Smooth muscle cell (in vitro differentiated cells): ENCODE measurements around the gene MVD. TPM values are rescaled to one million over a fixed set of nuclear protein-coding genes. Genes with fewer than 3 reads are reported as not detected.

Experiments
- DNase-seq: peaks from one replicate; lab custom pipeline; 2025; ENCODE audit not compliant: unreplicated experiment; lab: John Stamatoyannopoulos, UW
- H2AFZ ChIP-seq: fragments of 200-600 bp; sonication (generic); 2 replicates; pipeline ENCODE4 v1.6.0; 2016; ENCODE audit warnings: antibody characterized with exemption, low read depth, mild to moderate bottlenecking
- H3F3A ChIP-seq: fragments of 200-600 bp; sonication (generic); 2 replicates; pipeline ENCODE4 v1.6.0; 2017; ENCODE audit warnings: antibody characterized with exemption, low read depth
- H3K27ac ChIP-seq: fragments of 200-600 bp; sonication (generic); 2 replicates; pipeline ENCODE4 v1.5.1; 2016; ENCODE audit warnings: low read depth, mild to moderate bottlenecking
- H3K27me3 ChIP-seq: fragments of 200-600 bp; sonication (generic); 2 replicates; pipeline ENCODE4 v1.6.1; 2016; ENCODE audit warnings: low read depth, mild to moderate bottlenecking
- H3K36me3 ChIP-seq: fragments of 200-600 bp; sonication (generic); 2 replicates; pipeline ENCODE4 v1.5.1; 2016; ENCODE audit warnings: low read depth
- H3K4me1 ChIP-seq: fragments of 200-600 bp; sonication (generic); 2 replicates; pipeline ENCODE4 v1.5.1; 2016; ENCODE audit warnings: low read depth
- H3K4me2 ChIP-seq: fragments of 200-600 bp; sonication (generic); 2 replicates; pipeline ENCODE4 v1.6.0; 2016; ENCODE audit warnings: mild to moderate bottlenecking
- H3K4me3 ChIP-seq: fragments of 200-600 bp; sonication (generic); 2 replicates; pipeline ENCODE4 v1.5.1; 2016; ENCODE audit warnings: mild to moderate bottlenecking
- H3K79me2 ChIP-seq: fragments of 200-600 bp; sonication (generic); 2 replicates; pipeline ENCODE4 v1.6.0; 2016; ENCODE audit warnings: low read depth, mild to moderate bottlenecking
- H3K9ac ChIP-seq: fragments of 200-600 bp; sonication (generic); 2 replicates; pipeline ENCODE4 v1.6.0; 2016; ENCODE audit warnings: low read depth
- H3K9me3 ChIP-seq: fragments of 200-600 bp; sonication (generic); replicated peaks from 2 replicates; pipeline ENCODE4 v1.5.1; 2016; ENCODE audit warnings: low read depth
- H4K20me1 ChIP-seq: fragments of 200-600 bp; sonication (generic); 2 replicates; pipeline ENCODE4 v1.6.0; 2016; ENCODE audit warnings: low read depth
- WGBS: methylation state at CpG from one replicate; pipeline ENCODE4 v1.1.7; 2016; ENCODE audit warnings: low lambda C conversion rate; 5-methylcytosine and 5-hydroxymethylcytosine counted together
- polyA plus RNA-seq: library from polyadenylated mRNA; unstranded; fragments of >200 nt; fragmentation: Nextera tagmentation; extraction: Ambion mirVana; gene quantifications from 2 replicates; pipeline ENCODE4 v1.2.1, GENCODE V29; 2016
- total RNA-seq: library from RNA; depleted of rRNA; stranded (reverse); fragments of >200 nt; gene quantifications from 2 replicates; pipeline ENCODE4 v1.2.3, GENCODE V29; 2014
- TF ChIP-seq, protein P1 (sequence below): fragments of 200-600 bp; sonication (generic); IDR thresholded peaks from 2 replicates; pipeline ENCODE4 v1.5.1; 2017; ENCODE audit warnings: borderline replicate concordance, mild to moderate bottlenecking, antibody characterized with exemption; ENCODE audit not compliant: insufficient read depth, poor library complexity, severe bottlenecking

MVD gene
- total and polyA plus RNA-seq, 2 experiments from 2014 or later: 46.1 to 113 TPM

GRCh38 chr16:88606148-88606757 lies 56.6 kb downstream of the MVD start:
- Histone ChIP-seq H3K4me2 (no peak overlapping the region), H2AFZ (no peak overlapping the region), H3F3A (no peaks in the 10 kb centered on the region), H3K9ac (no peak overlapping the region), H4K20me1 (peaks cover 87% of the 10 kb centered on the region), H3K9me3 (no peaks in the 10 kb centered on the region), H3K4me3 (no peak overlapping the region), H3K27me3 (no peaks in the 10 kb centered on the region), H3K79me2 (no peaks in the 10 kb centered on the region), H3K36me3 (no peaks in the 10 kb centered on the region), H3K27ac (no peak overlapping the region), H3K4me1 (no peaks in the 10 kb centered on the region)
- TF ChIP-seq, protein P1, sequence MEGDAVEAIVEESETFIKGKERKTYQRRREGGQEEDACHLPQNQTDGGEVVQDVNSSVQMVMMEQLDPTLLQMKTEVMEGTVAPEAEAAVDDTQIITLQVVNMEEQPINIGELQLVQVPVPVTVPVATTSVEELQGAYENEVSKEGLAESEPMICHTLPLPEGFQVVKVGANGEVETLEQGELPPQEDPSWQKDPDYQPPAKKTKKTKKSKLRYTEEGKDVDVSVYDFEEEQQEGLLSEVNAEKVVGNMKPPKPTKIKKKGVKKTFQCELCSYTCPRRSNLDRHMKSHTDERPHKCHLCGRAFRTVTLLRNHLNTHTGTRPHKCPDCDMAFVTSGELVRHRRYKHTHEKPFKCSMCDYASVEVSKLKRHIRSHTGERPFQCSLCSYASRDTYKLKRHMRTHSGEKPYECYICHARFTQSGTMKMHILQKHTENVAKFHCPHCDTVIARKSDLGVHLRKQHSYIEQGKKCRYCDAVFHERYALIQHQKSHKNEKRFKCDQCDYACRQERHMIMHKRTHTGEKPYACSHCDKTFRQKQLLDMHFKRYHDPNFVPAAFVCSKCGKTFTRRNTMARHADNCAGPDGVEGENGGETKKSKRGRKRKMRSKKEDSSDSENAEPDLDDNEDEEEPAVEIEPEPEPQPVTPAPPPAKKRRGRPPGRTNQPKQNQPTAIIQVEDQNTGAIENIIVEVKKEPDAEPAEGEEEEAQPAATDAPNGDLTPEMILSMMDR: no peak
- no peak for DNase-seq
- WGBS: 96% methylated on average over 17 of the region's 17 CpGs

DNA sequence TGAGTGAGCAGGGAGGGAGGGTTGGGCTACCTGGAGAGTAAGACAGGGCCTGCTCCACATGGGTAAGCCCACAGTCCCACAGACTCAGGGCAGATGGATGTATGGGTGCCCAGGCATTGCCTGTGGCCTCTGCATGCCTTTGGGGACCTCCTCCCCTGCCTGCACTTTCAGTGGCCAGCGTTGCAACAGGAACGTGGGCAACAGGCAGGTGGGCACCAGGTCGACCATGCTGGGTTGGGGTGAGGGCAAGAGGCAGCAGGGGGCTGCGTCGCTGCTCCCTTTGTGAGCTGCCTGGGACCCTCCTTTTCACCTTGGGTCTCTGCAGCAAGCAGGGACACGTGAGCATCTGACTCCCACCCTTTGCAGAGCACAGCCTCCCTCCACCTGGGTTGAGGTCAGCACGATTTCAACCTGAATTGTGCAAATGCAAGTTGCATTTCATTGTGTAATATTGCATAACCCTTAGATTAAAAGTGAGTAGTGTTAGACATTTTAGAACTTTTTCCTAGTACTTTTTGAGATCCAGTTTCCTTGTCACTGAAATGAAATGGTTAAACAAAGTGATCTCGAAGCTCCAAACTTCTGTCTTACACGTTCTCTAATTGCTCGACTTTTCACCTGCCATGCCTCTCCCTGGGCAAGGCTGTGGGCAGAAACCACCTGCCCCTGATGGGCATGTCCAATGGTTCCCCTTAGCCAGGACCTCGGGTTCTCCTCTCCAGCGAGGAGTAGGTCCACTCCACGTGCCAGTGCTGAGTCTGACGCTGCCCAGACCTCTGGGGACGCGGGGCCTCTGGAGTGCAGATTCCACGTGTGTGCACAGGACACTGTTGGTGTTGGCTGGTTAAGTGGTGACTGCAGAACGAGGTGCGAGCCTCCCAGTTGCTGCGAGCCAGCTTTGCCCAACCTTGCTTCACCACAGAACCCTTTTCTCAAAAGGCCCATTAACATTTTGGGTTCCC lies 57.4 kb downstream of the MVD start:
- Histone ChIP-seq H3K4me3 (no peak overlapping the region), H3K27ac (no peak overlapping the region), H3K4me1 (no peaks in the 10 kb centered on the region), H3K4me2 (no peak overlapping the region), H3K9ac (no peak overlapping the region), H3K27me3 (no peaks in the 10 kb centered on the region), H3F3A (no peaks in the 10 kb centered on the region), H4K20me1 (peaks cover 86% of the 10 kb centered on the region), H3K36me3 (peaks cover 5% of the 10 kb centered on the region), H2AFZ (no peak overlapping the region), H3K79me2 (no peaks in the 10 kb centered on the region), H3K9me3 (no peaks in the 10 kb centered on the region)
- 89% methylated on average over 20 of the region's 20 CpGs for WGBS
- no peak for DNase-seq
- TF ChIP-seq, protein P1: no peak

GRCh38 chr16:88602091-88602490 lies 60.8 kb downstream of the MVD start:
- WGBS: 95% methylated on average over 7 of the region's 7 CpGs

More at GRCh38 chr16:88602091-88602490, 60.8 kb downstream of the MVD start:
- H3K27me3 ChIP-seq: no peaks in the 10 kb centered on the region
- no peak overlapping the region for H3K4me2 ChIP-seq
- no peak for DNase-seq
- TF ChIP-seq, protein P1: no peak
- peaks cover 70% of the 10 kb centered on the region for H4K20me1 ChIP-seq
- H2AFZ ChIP-seq: no peak overlapping the region
- no peaks in the 10 kb centered on the region for H3K4me1 ChIP-seq
- H3F3A ChIP-seq: no peaks in the 10 kb centered on the region
- no peak overlapping the region for H3K9ac ChIP-seq
- H3K36me3 ChIP-seq: peaks cover 13% of the 10 kb centered on the region
- no peaks in the 10 kb centered on the region for H3K9me3 ChIP-seq
- H3K4me3 ChIP-seq: no peak overlapping the region
- no peak overlapping the region for H3K27ac ChIP-seq
- H3K79me2 ChIP-seq: no peaks in the 10 kb centered on the region

Other genes with a start within 250 kb of the MVD start
- gene ZFPM1, start 209.8 kb downstream of the MVD start, total RNA-seq: 0.99 and 1.2 TPM in 2 replicates
- 4.9 and 6.6 TPM in 2 replicates for gene ZFPM1, start 209.8 kb downstream of the MVD start, polyA plus RNA-seq
- gene ZC3H18, start 92.7 kb downstream of the MVD start, total RNA-seq: 5.9 and 14.6 TPM in 2 replicates
- 30.4 and 36.1 TPM in 2 replicates for gene ZC3H18, start 92.7 kb downstream of the MVD start, polyA plus RNA-seq
- not detected in 2 replicates for gene IL17C, start 24.5 kb downstream of the MVD start, total RNA-seq
- not detected in 2 replicates for gene IL17C, start 24.5 kb downstream of the MVD start, polyA plus RNA-seq
- gene CYBA, start 12.0 kb downstream of the MVD start, total RNA-seq: 158 and 181 TPM in 2 replicates
- gene CYBA, start 12.0 kb downstream of the MVD start, polyA plus RNA-seq: 388 and 490 TPM in 2 replicates
- gene SNAI3, start 23.4 kb upstream of the MVD start, total RNA-seq: 0.22 and 0.81 TPM in 2 replicates
- gene SNAI3, start 23.4 kb upstream of the MVD start, polyA plus RNA-seq: 1.4 and 3.3 TPM in 2 replicates
- 6.5 and 10.1 TPM in 2 replicates for gene RNF166, start 43.3 kb upstream of the MVD start, total RNA-seq
- 16.2 and 17.3 TPM in 2 replicates for gene RNF166, start 43.3 kb upstream of the MVD start, polyA plus RNA-seq
- 5.8 and 6.6 TPM in 2 replicates for gene CTU2, start 43.4 kb upstream of the MVD start, total RNA-seq
- gene CTU2, start 43.4 kb upstream of the MVD start, polyA plus RNA-seq: 16.4 and 21.3 TPM in 2 replicates
- 59.2 and 62.1 TPM in 2 replicates for gene PIEZO1, start 122.1 kb upstream of the MVD start, total RNA-seq
- 70.9 and 107 TPM in 2 replicates for gene PIEZO1, start 122.1 kb upstream of the MVD start, polyA plus RNA-seq
- gene CDT1, start 140.7 kb upstream of the MVD start, total RNA-seq: 2.1 and 5.3 TPM in 2 replicates
- gene CDT1, start 140.7 kb upstream of the MVD start, polyA plus RNA-seq: 9.0 and 13.3 TPM in 2 replicates
- 72.5 and 143 TPM in 2 replicates for gene APRT, start 148.8 kb upstream of the MVD start, total RNA-seq
- 200 and 216 TPM in 2 replicates for gene APRT, start 148.8 kb upstream of the MVD start, polyA plus RNA-seq
- gene GALNS, start 193.9 kb upstream of the MVD start, total RNA-seq: 13.4 and 20.8 TPM in 2 replicates
- gene GALNS, start 193.9 kb upstream of the MVD start, polyA plus RNA-seq: 19.5 and 21.3 TPM in 2 replicates
- 17.9 and 36.3 TPM in 2 replicates for gene TRAPPC2L, start 194.0 kb upstream of the MVD start, total RNA-seq
- gene TRAPPC2L, start 194.0 kb upstream of the MVD start, polyA plus RNA-seq: 125 and 130 TPM in 2 replicates
- not detected in 2 replicates for gene PABPN1L, start 203.6 kb upstream of the MVD start, total RNA-seq
- 0.27 TPM in 1 of 2 replicates, not detected in the other for gene PABPN1L, start 203.6 kb upstream of the MVD start, polyA plus RNA-seq